ENCODE data around the gene RBM24.

RBM24 gene

GRCh38 chr6:17281100-17281496 lies at the start of gene RBM24:
RBM24 (plus strand) TSS chr6:17281361; CDS start chr6:17281582, 221 bp downstream.
- DNase-seq: peak in 1 of 14 donors; percentile 12

DNA sequence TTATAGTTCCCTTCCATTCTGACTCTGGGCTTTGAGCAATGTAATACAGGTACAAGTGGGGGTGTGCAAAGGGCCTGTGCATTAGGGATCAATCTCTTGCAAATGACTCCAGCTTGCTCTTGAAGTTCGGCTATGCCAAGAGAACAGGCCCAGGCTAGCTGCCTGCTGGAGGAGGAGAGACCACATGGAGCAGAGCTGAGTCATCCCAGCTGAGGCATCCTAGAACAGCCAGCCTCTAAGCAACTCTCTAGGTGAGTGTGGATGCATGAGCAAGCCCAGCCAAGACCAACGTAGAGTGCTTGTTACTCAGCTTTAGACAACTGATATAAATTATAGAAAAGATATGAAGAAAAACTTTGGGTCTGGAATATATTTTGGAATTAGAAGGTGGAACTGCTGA lies 47.6 kb upstream of the RBM24 start:
- no peak for DNase-seq

DNA sequence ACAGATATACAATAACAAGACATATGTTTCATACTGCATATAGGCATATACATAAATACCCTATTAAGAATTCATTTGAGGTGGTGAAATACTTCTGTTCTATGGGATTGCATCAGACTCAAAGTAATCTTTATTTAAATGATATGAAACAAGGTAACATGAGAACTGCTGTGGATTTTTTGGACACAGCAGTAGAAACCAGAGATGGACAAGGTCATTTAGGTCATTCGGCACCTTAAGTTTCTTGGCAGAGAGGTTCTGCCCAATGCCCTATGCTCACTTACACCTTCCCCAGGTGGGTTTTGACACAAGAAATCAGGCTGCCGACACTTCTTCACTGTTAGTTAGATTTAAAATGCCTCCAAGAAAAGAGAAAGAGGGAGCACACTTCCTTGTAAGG lies 43.9 kb upstream of the RBM24 start:
- no peak for DNase-seq

GRCh38 chr6:17239260-17239659 lies 41.9 kb upstream of the RBM24 start:
- no peak for DNase-seq

DNA sequence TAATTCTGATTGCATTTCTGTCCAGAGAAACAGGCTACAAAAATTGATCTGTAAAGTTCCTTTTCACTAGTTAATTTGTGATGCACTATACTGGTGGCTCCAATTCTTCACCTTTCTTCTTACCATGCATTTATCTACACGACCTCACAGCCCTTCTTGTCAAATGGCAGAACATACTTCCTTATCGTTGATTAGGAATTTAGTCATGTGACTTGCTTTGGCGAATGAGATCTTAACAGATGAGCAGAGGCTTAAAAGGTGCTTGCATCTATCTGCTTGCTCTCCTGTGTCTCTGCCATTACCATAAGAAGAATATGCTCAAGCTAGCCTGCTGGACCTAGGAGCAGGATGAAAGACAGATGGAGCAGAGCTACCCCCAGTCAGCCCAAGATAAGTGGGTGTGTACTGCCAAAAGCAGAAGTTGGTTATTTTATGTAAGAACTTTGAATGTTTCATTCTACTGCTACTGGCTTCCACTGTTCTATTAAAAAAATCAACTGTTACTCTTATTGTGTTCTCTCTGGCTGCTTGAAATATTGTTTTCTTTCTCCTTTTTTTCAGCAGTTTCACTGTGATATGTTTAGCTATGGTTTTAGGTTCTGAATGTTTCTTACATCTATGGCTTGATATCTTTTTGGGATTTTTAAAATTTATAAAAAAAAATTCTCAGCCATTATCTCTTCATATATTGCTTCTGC lies 40.2 kb upstream of the RBM24 start:
- DNase-seq: no peak

DNA sequence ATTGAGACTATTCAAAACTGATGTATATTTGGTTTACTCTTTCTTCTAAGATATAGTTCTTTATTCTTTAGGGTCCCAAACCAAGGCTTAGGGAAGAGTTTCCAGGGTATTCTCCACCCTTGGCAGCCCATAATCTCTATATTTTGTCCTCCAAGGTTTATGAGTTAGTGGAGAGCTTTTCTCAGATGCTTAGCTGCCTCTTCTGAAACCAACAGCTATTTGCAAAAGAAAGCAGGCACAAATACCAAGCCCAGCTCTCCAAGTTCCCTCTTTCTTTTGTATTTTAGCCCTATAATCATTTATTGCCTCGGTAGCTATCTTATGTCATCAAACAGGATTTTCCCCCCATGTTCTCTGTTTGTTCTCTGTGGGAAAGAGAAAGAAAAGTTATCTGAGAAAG lies 39.1 kb upstream of the RBM24 start:
- no peak for DNase-seq

- no peak for DNase-seq
Measured at GRCh38 chr6:17250237-17250636, 30.9 kb upstream of the RBM24 start.

GRCh38 chr6:17251953-17252352 lies 29.2 kb upstream of the RBM24 start:
- no peak for DNase-seq

DNA sequence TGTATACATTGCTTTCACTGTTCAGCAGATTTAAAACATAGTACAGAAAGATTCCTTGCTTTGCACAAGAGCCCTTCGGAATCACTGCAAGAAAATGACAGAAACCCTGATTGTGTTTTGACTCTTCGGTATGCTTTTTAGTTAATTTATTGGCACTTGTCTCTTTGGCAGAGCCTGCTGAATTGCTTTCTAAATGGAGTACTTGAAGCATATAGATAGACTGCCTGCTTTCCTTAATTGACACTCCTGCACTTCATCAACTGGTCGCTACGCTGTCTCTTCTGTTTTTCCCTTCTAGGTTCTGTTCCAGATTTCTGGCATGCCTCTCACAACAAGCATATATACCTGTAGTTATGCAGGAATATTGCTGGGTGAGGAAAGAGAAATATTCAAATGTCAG lies 22.4 kb upstream of the RBM24 start:
- no peak for DNase-seq

DNA sequence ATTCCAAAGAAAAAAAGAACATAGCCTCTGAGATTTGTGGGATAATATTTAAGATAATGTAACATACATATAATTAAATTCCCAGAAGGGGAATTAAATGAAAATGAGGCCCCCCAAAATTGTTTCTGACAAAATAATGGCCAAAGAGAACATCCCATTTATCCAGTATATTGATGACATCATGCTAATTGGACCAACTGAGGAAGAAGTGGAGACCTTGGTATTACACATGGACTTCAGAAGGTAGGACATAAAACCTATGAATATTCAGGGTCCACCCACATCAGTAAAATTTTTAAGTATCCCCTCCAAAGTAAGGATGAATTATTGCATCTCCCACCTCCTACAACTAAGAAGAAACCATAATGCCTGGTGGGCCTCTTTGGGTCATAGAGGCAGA lies 15.6 kb upstream of the RBM24 start:
- DNase-seq: no peak

DNA sequence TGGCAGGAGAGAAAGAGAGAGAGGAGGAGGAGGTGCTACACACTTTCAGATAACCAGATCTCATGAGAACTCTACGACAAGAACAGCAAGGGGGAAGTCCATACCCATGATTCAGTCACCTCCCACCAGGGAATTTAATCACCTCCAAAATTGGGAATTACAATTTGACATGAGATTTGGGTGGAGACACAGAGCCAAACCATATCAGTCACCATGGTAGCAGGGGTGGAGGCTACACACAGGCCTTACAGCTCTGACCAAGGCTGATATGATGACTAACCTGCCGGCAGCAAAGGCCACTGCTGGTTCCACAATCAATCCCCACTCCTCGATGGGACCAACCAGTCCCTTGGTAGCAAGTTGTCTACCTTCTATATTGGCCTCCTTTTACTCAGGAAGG lies 13.6 kb upstream of the RBM24 start:
- no peak for DNase-seq

DNA sequence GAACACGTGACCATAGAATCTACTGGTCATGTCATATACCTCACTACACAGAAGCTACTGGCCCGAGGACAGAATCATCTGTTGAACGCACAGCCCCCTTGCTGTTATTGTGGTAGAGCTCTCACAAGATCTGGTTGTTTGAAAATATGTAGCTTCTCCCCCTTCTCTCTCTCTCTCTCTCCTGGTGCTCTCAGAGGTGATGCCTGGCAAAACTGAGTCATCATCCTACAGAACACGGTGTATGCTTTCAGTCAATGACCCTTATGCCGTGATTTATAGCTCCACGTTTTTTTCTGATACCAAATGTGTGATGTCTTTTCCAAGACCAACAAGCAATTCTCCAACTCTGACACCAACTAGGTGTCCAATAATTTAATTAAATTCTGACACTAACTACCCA lies 13.0 kb upstream of the RBM24 start:
- no peak for DNase-seq

- no peak for DNase-seq
Measured at GRCh38 chr6:17269840-17270239, 11.3 kb upstream of the RBM24 start.

GRCh38 chr6:17271628-17272027 lies 9.5 kb upstream of the RBM24 start:
- no peak for DNase-seq

DNA sequence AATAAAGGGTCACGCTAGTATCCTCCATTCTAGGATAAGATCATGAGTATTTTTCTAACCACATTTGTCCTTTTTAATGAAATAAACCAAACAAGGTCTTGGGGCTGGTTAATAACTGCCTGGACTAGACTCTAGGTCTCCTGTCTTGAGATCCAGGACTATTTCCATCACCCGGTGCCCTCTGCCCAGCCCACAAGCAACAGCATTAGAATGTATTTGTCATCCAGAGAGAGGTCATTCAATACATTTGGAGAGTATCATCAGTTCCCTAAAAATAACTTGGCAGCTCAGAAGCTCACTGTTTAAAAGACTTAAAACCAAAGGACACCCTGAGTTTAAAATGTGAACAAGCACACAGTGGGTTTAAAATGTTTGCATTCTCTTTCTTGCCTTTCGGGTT lies 4.4 kb upstream of the RBM24 start:
- no peak for DNase-seq

GRCh38 chr6:17277256-17277655 lies 3.9 kb upstream of the RBM24 start:
- DNase-seq: no peak

DNA sequence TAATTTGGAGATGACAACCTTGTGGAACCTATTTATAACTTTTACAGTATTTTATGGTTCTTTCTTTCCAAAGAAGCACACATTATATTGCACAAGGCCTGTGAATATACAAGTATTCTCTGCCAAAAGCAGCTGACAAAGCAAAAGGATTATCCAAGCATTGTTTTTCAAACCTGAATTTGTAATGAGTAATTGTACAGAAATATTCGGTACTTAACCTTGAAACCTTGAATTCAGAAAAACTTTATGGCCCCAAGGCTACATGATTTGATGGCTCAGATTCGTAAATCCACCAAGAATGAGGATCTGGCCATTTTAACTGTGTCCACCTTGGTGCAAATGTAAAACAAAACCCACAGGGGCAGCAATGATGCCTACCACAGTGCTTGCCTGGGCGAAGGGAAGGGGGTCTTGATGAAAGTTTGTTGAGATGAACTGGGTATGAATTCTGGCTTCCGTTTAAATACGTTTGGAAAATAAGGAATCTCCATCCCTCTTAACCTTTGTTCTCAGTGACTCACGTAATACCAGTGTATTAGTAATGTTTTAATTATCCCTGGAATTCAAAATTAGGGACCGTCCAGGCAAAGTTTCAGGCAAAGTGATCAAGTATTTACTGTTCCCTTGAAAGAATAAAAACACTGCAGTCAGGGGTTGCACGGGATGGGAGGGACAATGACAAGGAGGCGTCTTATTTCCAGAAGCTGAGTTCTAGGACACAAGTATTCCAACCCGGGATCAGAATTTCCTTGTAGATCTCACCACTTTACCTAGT lies 2.7 kb upstream of the RBM24 start:
- no peak for DNase-seq

DNA sequence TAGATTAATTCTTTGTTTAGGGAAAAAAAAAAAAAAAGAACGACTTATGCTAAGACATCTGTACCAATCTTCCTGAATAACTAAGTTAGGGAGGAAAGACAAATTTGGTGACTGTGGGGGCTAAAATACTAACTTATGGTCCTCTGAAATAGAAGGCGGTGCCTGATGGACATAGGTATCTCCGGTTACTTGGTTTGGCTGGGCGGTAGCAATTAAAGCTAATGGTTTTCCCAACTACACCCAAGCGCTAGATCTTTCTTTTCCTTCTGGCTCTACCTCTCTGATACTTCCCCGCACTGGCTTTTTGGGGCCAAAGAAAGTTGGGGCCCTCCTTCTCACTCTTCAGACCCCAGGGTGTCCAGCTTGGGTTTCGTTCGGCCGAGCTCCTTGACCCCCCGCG lies 1.0 kb upstream of the RBM24 start:
- DNase-seq: no peak

GRCh38 chr6:17280552-17281090 lies 540 bp upstream of the RBM24 start:
- DNase-seq: peak in 2 of 14 donors; percentile 8 to 40

DNA sequence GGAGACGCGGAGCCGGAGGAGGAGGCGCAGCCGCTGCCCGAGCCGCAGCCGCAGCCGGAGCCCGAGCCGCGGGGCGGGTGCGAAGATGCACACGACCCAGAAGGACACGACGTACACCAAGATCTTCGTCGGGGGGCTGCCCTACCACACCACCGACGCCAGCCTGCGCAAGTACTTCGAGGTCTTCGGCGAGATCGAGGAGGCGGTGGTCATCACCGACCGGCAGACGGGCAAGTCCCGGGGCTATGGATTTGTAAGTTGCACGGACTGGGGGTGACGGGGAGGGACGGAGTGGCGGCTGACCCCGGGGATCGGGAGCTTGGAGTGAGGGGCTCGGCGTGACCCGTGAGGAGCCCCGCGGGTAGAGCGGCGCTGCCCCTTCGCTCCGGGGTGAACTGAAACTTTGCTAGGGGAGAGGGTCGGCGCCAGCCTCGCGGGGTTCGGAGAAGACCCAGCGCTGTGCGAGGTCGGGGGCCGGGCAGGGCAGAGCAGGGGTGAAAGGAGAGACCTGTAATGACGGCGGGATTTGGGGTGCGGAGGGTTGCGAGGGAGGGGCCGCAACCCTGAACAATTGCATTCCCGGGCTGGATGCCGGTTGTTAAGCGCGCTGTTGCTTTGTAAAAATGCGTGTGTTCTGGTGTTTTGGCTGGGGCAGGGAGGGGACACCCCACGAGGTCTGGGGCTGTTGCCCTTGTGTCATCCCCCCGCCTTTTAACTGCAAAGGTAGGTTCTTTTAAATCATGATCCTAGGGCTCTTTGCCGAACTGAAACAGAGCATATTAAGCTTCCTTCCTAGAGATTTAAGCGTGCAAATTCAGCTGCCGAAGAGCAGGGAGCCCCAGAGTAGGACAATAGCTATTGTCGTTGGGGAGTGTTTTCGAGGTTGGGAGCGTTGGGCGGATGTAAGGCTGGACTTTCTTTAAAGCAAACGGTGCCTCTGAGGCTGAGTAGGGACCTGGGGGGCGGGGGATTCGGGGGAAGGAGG lies 628 bp downstream of the RBM24 start:
- peak in 1 of 14 donors; percentile 10 for DNase-seq

GRCh38 chr6:17283074-17283473 lies 1.9 kb downstream of the RBM24 start:
- no peak for DNase-seq

DNA sequence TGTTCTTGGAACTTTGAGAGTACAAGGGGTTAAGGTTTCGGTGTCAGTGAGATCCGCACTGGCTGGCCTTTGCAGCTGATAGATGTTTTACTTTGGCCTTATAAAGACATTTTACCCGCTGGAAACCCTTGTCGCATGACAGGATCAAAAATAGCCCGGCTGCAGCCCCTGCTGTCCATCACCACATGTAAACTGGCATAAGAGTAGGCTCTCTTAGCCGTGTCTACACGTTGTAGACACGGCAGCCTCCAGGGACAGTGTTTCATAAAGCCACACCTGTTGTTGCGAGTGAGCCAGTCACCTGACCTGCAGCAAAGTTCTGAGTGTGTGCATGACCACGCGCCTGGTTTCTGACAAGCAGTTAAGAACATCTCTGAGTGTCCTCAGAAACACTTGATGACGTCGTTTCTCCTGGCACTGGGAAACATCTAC lies 8.5 kb downstream of the RBM24 start:
- DNase-seq: no peak

DNA sequence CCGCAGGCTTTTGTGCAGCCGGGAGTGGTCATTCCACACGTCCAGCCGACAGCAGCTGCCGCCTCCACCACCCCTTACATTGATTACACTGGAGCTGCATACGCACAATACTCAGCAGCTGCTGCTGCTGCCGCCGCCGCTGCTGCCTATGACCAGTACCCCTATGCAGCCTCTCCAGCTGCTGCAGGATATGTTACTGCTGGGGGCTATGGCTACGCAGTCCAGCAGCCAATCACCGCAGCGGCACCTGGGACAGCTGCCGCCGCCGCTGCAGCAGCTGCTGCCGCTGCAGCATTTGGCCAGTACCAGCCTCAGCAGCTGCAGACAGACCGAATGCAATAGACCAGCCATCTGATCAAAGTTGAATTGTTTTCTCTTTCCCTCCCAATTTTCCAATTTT lies 10.6 kb downstream of the RBM24 start:
- no peak for DNase-seq
